Heart left ventricle (tissue), 13 donors: ENCODE measurements around the gene CACNG7.

Experiments
- CTCF ChIP-seq, 12 donors: fragments of 200-600 bp; sonication (generic) in 4 of 12; IDR thresholded peaks; one replicate each; pipeline versions ENCODE4 v1.5.0 to v1.8.0; 2018 to 2022; ENCODE audit warnings: antibody characterized with exemption in 12 of 12, mild to moderate bottlenecking in 5 of 12
- POLR2A ChIP-seq, 2 donors: fragments of 450-650 bp; IDR thresholded peaks; one replicate each; pipeline ENCODE4 v1.6.1; 2017; ENCODE audit warnings: antibody characterized with exemption in 2 of 2, mild to moderate bottlenecking in 2 of 2, moderate library complexity in 2 of 2
- donor health status: ischemic (EF 13 %, LVEDD 7.1; RV severe dilation, severe dysfunction).
- donor health status: DM: no; HTN: yes; CAD: no.
- donor health status: DM: no; HTN: no; CAD: no.
- donor health status: ischemic (EF 25% LVEDD 6.9; RV normal size, moderate dysfunction).
- donor health status: ischemic (EF 25% LVEDD 5.7; RV mildly dilated, moderate dysfunction).
- donor health status: ischemic (EF 35%, LVEDD 5.7; RV mildly dilated, moderate dysfunction).
- donor health status: nonischemic (EF 11% LVEDD 7.7; RV severe dilation, severe dysfunction).
- donor health status: DM: yes; HTN: yes; CAD: no.
- donor health status: PGD.
- donor health status: ischemic (EF 29% LVEDD 5.4; RV normal size, mild dysfunction).
- donor health status: nonischemic (EF 23%, LVEDD 6.1; RV moderate dilation, normal function).

GRCh38 chr19:53991224-53992113, 82.4 kb downstream of the CACNG7 start, which contains the start of gene CACNG6:
- TF ChIP-seq POLR2A (IDR thresholded peaks at IDR 0.05) (no peak), CTCF (IDR thresholded peaks at IDR 0.05) (no peak)
